K562 (cell line): ENCODE measurements around the gene ACSS1. TPM values are rescaled to one million over a fixed set of nuclear protein-coding genes. Genes with fewer than 3 reads are reported as not detected.

Experiments
- ATAC-seq: fragments of 200-7000 bp; cut with Tn5 transposase; 3 replicates; pipeline ENCODE4 v1.9.1; 2020; ENCODE audit warnings: moderate library complexity
- BruUV-seq: library from RNA; stranded (reverse); fragments of 400-500 nt; replicated peaks from 2 replicates; lab custom pipeline; 2021; lab: Mats Ljungman, UMichigan
- CTCF ChIA-PET: fragments of 300-600 bp; formaldehyde crosslinking; extraction: SDS; loops from one replicate; lab custom pipeline; 2021; ENCODE audit warnings: low intra/inter-chr PET ratio; lab: Yijun Ruan, JAX
- POLR2A ChIA-PET: fragments of 300-600, 350-650 bp; sonication (Branson Sonifier 250); formaldehyde crosslinking; extraction: SDS; loops from one replicate; lab custom pipeline; 2021; ENCODE audit warnings: antibody characterized with exemption, inconsistent platforms; lab: Yijun Ruan, JAX
- DNase-seq, 4 experiments: peaks; one replicate each; pipeline versions ENCODE4 v3.0.0 to v3.0.0-alpha.2; 2011 to 2018; ENCODE audit warnings: low spot score in 3 of 4, mixed read lengths in 3 of 4; ENCODE audit errors: extremely low read depth in 1 of 4
- FAIRE-seq: peaks from 2 replicates; lab custom pipeline; 2011; peaks lifted over from hg19 to GRCh38; lab: Jason Lieb, UNC
- H2AFZ ChIP-seq: 2 replicates; pipeline ENCODE4 v1.6.0; 2011; ENCODE audit warnings: low read depth, low read length, control low read depth, inconsistent platforms
- H3K27ac ChIP-seq: fragments of 200-600 bp; 3 replicates; pipeline ENCODE4 v1.8.0; 2011; ENCODE audit warnings: low read depth, mild to moderate bottlenecking, control low read depth, inconsistent platforms, low read length, moderate library complexity, mixed read lengths; ENCODE audit errors: extremely low read depth
- H3K27me3 ChIP-seq, 2 experiments: fragments of 300-600 bp in 1 of 2; 2 replicates in 1 of 2; 3 replicates in 1 of 2; pipeline versions ENCODE4 v1.6.0 to v1.8.0; 2011; ENCODE audit warnings: inconsistent platforms in 2 of 2, low read length in 2 of 2, mild to moderate bottlenecking in 1 of 2, mixed read lengths in 1 of 2, moderate library complexity in 1 of 2; ENCODE audit not compliant: control insufficient read depth in 2 of 2, insufficient read depth in 2 of 2
- H3K36me3 ChIP-seq: fragments of 300-600 bp; 3 replicates; pipeline ENCODE4 v1.8.0; 2011; ENCODE audit warnings: mild to moderate bottlenecking, low read length, inconsistent platforms; ENCODE audit not compliant: control insufficient read depth, insufficient read depth
- H3K4me1 ChIP-seq, 2 experiments: fragments of 200-600 bp in 1 of 2; replicated peaks in 1 of 2; 2 replicates in 1 of 2; 3 replicates in 1 of 2; pipeline versions ENCODE4 v1.5.1 to v1.8.0; 2011; ENCODE audit warnings: inconsistent platforms in 2 of 2, low read length in 2 of 2, mild to moderate bottlenecking in 1 of 2, mixed read lengths in 1 of 2, moderate library complexity in 1 of 2; ENCODE audit not compliant: control insufficient read depth in 2 of 2, insufficient read depth in 2 of 2
- H3K4me2 ChIP-seq: 2 replicates; pipeline ENCODE4 v1.6.1; 2011; ENCODE audit warnings: low read length, control low read depth, inconsistent platforms, mixed read lengths; ENCODE audit not compliant: insufficient read depth
- H3K4me3 ChIP-seq: fragments of 200-600 bp; sonication (generic), shearing (Covaris generic); 2 replicates; pipeline ENCODE4 v1.5.1; 2016; ENCODE audit warnings: control low read depth, inconsistent platforms
- H3K79me2 ChIP-seq: fragments of 200-600 bp; 3 replicates; pipeline ENCODE4 v1.8.0; 2011; ENCODE audit warnings: low read length, inconsistent platforms; ENCODE audit not compliant: control insufficient read depth, insufficient read depth
- H3K9ac ChIP-seq, 2 experiments: 2 replicates each; pipeline versions ENCODE4 v1.6.0 to v1.6.1; 2011; ENCODE audit warnings: low read depth in 2 of 2, low read length in 2 of 2, control low read depth in 1 of 2, inconsistent platforms in 1 of 2, mild to moderate bottlenecking in 1 of 2, mixed read lengths in 1 of 2; ENCODE audit not compliant: insufficient read depth in 1 of 2
- H3K9me1 ChIP-seq: one replicate; pipeline ENCODE4 v1.6.0; 2011; ENCODE audit warnings: inconsistent platforms, mild to moderate bottlenecking, low read length, moderate library complexity; ENCODE audit not compliant: control insufficient read depth, insufficient read depth
- H3K9me3 ChIP-seq: replicated peaks from 2 replicates; pipeline ENCODE4 v1.5.1; 2011; ENCODE audit warnings: low read depth, low read length, inconsistent platforms; ENCODE audit not compliant: control insufficient read depth, insufficient read depth
- H4K20me1 ChIP-seq: replicated peaks from 2 replicates; pipeline ENCODE4 v1.6.1; 2011; ENCODE audit warnings: low read length, inconsistent platforms, mixed read lengths; ENCODE audit not compliant: control insufficient read depth, insufficient read depth
- ELF2 ChIP-seq: fragments of 250-450 bp; sonication (Bioruptor Pico); IDR thresholded peaks from 2 replicates; pipeline ENCODE4 v1.5.0; 2021; ENCODE audit warnings: mild to moderate bottlenecking
- PRPF4 ChIP-seq: fragments of 200-400 bp; formaldehyde crosslinking; IDR thresholded peaks from one replicate; pipeline ENCODE4 v1.6.1; 2017; ENCODE audit warnings: low read length, low read depth, mild to moderate bottlenecking; ENCODE audit not compliant: insufficient read depth, poor library complexity, severe bottlenecking
- WGBS: fragments of 100-300 bp; shearing (Covaris generic); methylation state at CpG from one replicate; pipeline ENCODE4 v1.1.6; 2016; ENCODE audit warnings: low coverage, mixed read lengths; ENCODE audit not compliant: insufficient coverage; ENCODE audit errors: missing lambda C conversion rate; 5-methylcytosine and 5-hydroxymethylcytosine counted together
- in situ Hi-C: fragments of 300-500 bp; cut with MboI; formaldehyde crosslinking; loops from 4 replicates; pipeline ENCODE4 v1.15.0; 2018; ENCODE audit warnings: inconsistent platforms, mixed read lengths
- intact Hi-C: fragments of 100-400 bp; cut with micrococcal nuclease; formaldehyde crosslinking; loops from 2 replicates; pipeline ENCODE4 v1.14.2; 2022
- polyA plus RNA-seq, 8 experiments: library from polyadenylated mRNA; depleted of rRNA in 4 of 8; stranded (reverse) in 5 of 8; unstranded in 3 of 8; fragments of >200 nt; fragmentation: Nextera tagmentation in 2 of 8; fragmentation: Illumina TruSeq in 1 of 8; extraction: Ambion mirVana in 2 of 8; extraction: Trizol in 1 of 8; gene quantifications; 2 replicates each; pipeline versions ENCODE4 v1.2.1 to v1.2.3, GENCODE V29; 2011 to 2014; ENCODE audit warnings: inconsistent platforms in 1 of 8, missing spikeins in 1 of 8
- total RNA-seq, 7 experiments: library from RNA; depleted of rRNA in 6 of 7; stranded (reverse); fragments of >200 nt in 6 of 7; fragmentation: Illumina TruSeq in 2 of 7; extraction: Trizol in 2 of 7; gene quantifications; 2 replicates each; pipeline versions ENCODE4 v1.2.1 to v1.2.3, GENCODE V29; 2011 to 2021; ENCODE audit warnings: low replicate concordance in 1 of 7

ACSS1 gene
- total and polyA plus RNA-seq, 9 of the 15 experiments (the other 6 are each of a cell fraction or from before 2014, with no cell fraction given), result 0.07 to 2.1 (median 0.27) TPM; not detected in 3

DNA sequence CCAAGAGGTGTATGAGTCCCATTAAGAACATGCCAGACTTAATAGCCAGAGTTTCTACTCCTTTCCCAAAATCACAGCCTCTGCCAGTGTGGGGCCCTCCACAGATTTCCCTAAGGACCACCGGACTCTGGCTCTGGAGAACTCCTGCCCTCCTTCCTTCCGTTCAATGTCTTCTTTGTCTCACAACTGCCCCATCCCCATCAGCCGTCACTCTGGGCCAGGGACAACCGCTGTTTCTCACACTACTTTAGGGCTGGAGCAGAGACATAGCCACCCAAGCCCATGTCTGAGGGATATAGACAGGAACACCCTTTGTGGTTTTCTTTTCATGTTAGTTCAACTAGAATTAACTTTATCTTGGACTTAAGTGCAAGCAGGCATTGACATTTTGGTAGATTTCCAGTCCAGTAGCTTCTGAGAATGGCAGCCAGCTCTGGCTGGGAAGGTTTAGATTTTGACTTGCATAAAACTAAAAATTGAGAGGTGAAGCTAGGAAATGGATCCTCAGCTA, 6.7 kb upstream of the ACSS1 start:
- Histone ChIP-seq H3K27me3 (peaks cover 0 to 28% of the 10 kb centered on the region in 2 experiments; a peak in 4 of 5 replicates), H3K9me3 (no peaks in the 10 kb centered on the region), H4K20me1 (no peaks in the 10 kb centered on the region), H3K4me2 (no peak overlapping the region), H3K9me1 (no peaks in the 10 kb centered on the region), H2AFZ (no peak overlapping the region), H3K79me2 (no peaks in the 10 kb centered on the region), H3K4me3 (no peak overlapping the region), H3K36me3 (no peaks in the 10 kb centered on the region), H3K4me1 (no peaks in the 10 kb centered on the region), H3K27ac (no peak overlapping the region), H3K9ac (no peak overlapping the region)
- ChIA-PET CTCF (interaction anchor here (4.3 kb wide), 1 partner anchor 70 kb away, joined by 34 read pairs; the partner anchor contains the start of gene APMAP), POLR2A (no interaction called here)
- no TSS peak for BruUV-seq
- FAIRE-seq, result no peak
- TF ChIP-seq ELF2 (CRISPR knock-in tag), result no peak
- TF ChIP-seq PRPF4, result no peak
- DNase-seq, result no peak
- 0% methylated on average over 1 of the region's 4 CpGs for WGBS
- ATAC-seq, result no peak
- in situ Hi-C loops, result loop anchor here (5.0 kb wide), 1 partner anchor 72 kb away; the partner anchor contains the start of gene APMAP
- intact Hi-C loops, result loop anchor here (1.0 kb wide), 1 partner anchor 70 kb away; no protein-coding TSS in a partner anchor

DNA sequence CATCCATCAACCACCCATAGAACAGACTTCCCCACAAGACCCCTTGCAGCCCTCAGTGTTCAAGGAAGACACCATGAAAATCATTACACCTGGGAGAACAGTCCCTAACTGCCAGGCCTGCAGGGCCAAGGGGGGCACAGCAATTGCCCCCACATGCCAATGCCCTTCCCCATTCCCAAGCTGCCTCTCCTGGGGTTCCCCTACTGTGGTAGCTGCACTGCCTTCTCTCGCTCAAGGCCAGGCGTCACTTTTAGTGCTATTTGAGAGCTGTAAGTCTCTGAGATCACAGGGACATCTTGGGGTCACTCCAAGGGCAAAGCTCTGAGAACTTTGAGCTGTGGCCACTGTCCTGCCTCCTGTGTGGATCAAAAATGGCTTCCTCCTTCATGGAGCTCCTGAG, 6.0 kb upstream of the ACSS1 start:
- H3K9ac ChIP-seq, result no peak overlapping the region
- BruUV-seq, result no TSS peak
- in situ Hi-C loops, result loop anchor here (5.0 kb wide), 1 partner anchor 72 kb away; the partner anchor contains the start of gene APMAP
- no peaks in the 10 kb centered on the region for H3K9me3 ChIP-seq
- H3K27me3 ChIP-seq, result peaks cover 0 to 28% of the 10 kb centered on the region in 2 experiments; a peak in 4 of 5 replicates
- H3K36me3 ChIP-seq, result no peaks in the 10 kb centered on the region
- 0% methylated on average over 2 of the region's 2 CpGs for WGBS
- H3K27ac ChIP-seq, result no peak overlapping the region
- DNase-seq (no peak), ATAC-seq (no peak), FAIRE-seq (no peak)
- H3K4me2 ChIP-seq, result no peak overlapping the region
- intact Hi-C loops, result no loop called here
- no peak overlapping the region for H3K4me3 ChIP-seq
- no peak overlapping the region for H2AFZ ChIP-seq
- H3K9me1 ChIP-seq, result no peaks in the 10 kb centered on the region
- H3K79me2 ChIP-seq, result no peaks in the 10 kb centered on the region
- H4K20me1 ChIP-seq, result no peaks in the 10 kb centered on the region
- no peaks in the 10 kb centered on the region for H3K4me1 ChIP-seq
- ChIA-PET POLR2A (interaction anchor here (0.6 kb wide), 1 partner anchor 468 kb away, joined by 3 read pairs; no protein-coding TSS in a partner anchor), CTCF (interaction anchor here (4.3 kb wide), 1 partner anchor 70 kb away, joined by 34 read pairs; the partner anchor contains the start of gene APMAP)
